HG03520 (cell line): Measurements from ENCODE around the gene CD247.

ENCODE experiments used
- ATAC-seq: cut with Tn5 transposase; IDR thresholded peaks from one replicate; pipeline ENCODE4 v1.9.1; 2021; ENCODE audit warnings: mild to moderate bottlenecking, moderate library complexity; ENCODE audit not compliant: unreplicated experiment

CD247 gene

GRCh38 chr1:167489571-167490340 lies 28.6 kb downstream of the CD247 start:
- ATAC-seq: no peak

- no peak for ATAC-seq
Observed at GRCh38 chr1:167488786-167489185, 29.5 kb downstream of the CD247 start.

GRCh38 chr1:167487614-167488013 lies 30.7 kb downstream of the CD247 start:
- no peak for ATAC-seq

GRCh38 chr1:167486090-167486824 lies 32.1 kb downstream of the CD247 start:
- no peak for ATAC-seq

GRCh38 chr1:167484726-167485502 lies 33.4 kb downstream of the CD247 start:
- no peak for ATAC-seq

- ATAC-seq: no peak
Observed at GRCh38 chr1:167483790-167484189, 34.5 kb downstream of the CD247 start.

- ATAC-seq: no peak
Observed at GRCh38 chr1:167482184-167482583, 36.1 kb downstream of the CD247 start.

- ATAC-seq: no peak
Observed at GRCh38 chr1:167479331-167479979, 38.9 kb downstream of the CD247 start.

- ATAC-seq: no peak
Observed at GRCh38 chr1:167477986-167478385, 40.3 kb downstream of the CD247 start.

- ATAC-seq: no peak
Observed at GRCh38 chr1:167476061-167476460, 42.3 kb downstream of the CD247 start.

- no peak for ATAC-seq
Observed at GRCh38 chr1:167474191-167474641, 44.1 kb downstream of the CD247 start.

- no peak for ATAC-seq
Observed at GRCh38 chr1:167473761-167474160, 44.6 kb downstream of the CD247 start.

- no peak for ATAC-seq
Observed at GRCh38 chr1:167472752-167473521, 45.4 kb downstream of the CD247 start.

GRCh38 chr1:167471568-167471967 lies 46.8 kb downstream of the CD247 start:
- no peak for ATAC-seq

GRCh38 chr1:167469280-167469965 lies 48.9 kb downstream of the CD247 start:
- ATAC-seq: no peak

- no peak for ATAC-seq
Observed at GRCh38 chr1:167467752-167468151, 50.6 kb downstream of the CD247 start.

- ATAC-seq: no peak
Observed at GRCh38 chr1:167467126-167467710, 51.1 kb downstream of the CD247 start.

- no peak for ATAC-seq
Observed at GRCh38 chr1:167465743-167466142, 52.6 kb downstream of the CD247 start.

GRCh38 chr1:167465018-167465417 lies 53.3 kb downstream of the CD247 start:
- no peak for ATAC-seq
